ENCODE results near the gene WASL.
"Not testable (repeated sequence)": the region's sequence is repeated elsewhere in the genome, so short reads cannot be mapped to it uniquely, and the experiment has no call there.

WASL gene

GRCh38 chr7:123729218-123729578 lies 19.6 kb downstream of the WASL start:
- DNase-seq = no peak

- DNase-seq = no peak
These were observed 21.5 kb downstream of the WASL start for GRCh38 chr7:123727071-123727837.

GRCh38 chr7:123725586-123726171 lies 23.1 kb downstream of the WASL start:
- DNase-seq = no peak

GRCh38 chr7:123724817-123725253 lies 24.0 kb downstream of the WASL start:
- DNase-seq = no peak

- DNase-seq = no peak
These were observed 24.9 kb downstream of the WASL start for GRCh38 chr7:123723913-123724312.

- not testable (repeated sequence) for DNase-seq
These were observed 28.3 kb downstream of the WASL start for GRCh38 chr7:123720527-123720926.

- no peak for DNase-seq
These were observed 29.5 kb downstream of the WASL start for GRCh38 chr7:123719197-123719721.

GRCh38 chr7:123718773-123719172 lies 30.0 kb downstream of the WASL start:
- DNase-seq = no peak

- no peak for DNase-seq
These were observed 31.1 kb downstream of the WASL start for GRCh38 chr7:123717689-123718088.

GRCh38 chr7:123716877-123717276 lies 31.9 kb downstream of the WASL start:
- no peak for DNase-seq

- DNase-seq = no peak
These were observed 33.0 kb downstream of the WASL start for GRCh38 chr7:123715799-123716198.

GRCh38 chr7:123715198-123715597 lies 33.6 kb downstream of the WASL start:
- no peak for DNase-seq

GRCh38 chr7:123714296-123715080 lies 34.3 kb downstream of the WASL start:
- no peak for DNase-seq

- DNase-seq = no peak
These were observed 36.2 kb downstream of the WASL start for GRCh38 chr7:123712619-123713018.

- no peak for DNase-seq
These were observed 36.9 kb downstream of the WASL start for GRCh38 chr7:123711832-123712293.

GRCh38 chr7:123710683-123711082 lies 38.1 kb downstream of the WASL start:
- DNase-seq = no peak

GRCh38 chr7:123709525-123709924 lies 39.3 kb downstream of the WASL start:
- no peak for DNase-seq

- DNase-seq = no peak
These were observed 43.4 kb downstream of the WASL start for GRCh38 chr7:123705211-123705901.

GRCh38 chr7:123695944-123696677 lies 52.7 kb downstream of the WASL start:
- no peak for DNase-seq

GRCh38 chr7:123692471-123692877 lies 56.3 kb downstream of the WASL start:
- no peak for DNase-seq

- DNase-seq = no peak
These were observed 58.3 kb downstream of the WASL start for GRCh38 chr7:123690550-123690949.

GRCh38 chr7:123689250-123689649 lies 59.6 kb downstream of the WASL start:
- DNase-seq = no peak

All from T1000 (cell line).